HepG2 (cell line): ENCODE measurements around the gene CRYM. TPM values are rescaled to one million over a fixed set of nuclear protein-coding genes. Genes with fewer than 3 reads are reported as not detected.

Experiments used
- FOXM1 ChIP-seq: sonication (generic); formaldehyde crosslinking; IDR thresholded peaks from 2 replicates; pipeline ENCODE4 v1.5.0; 2020; ENCODE audit warnings: missing genetic modification reagents
- KDM4B ChIP-seq: sonication (generic); formaldehyde crosslinking; IDR thresholded peaks from 2 replicates; pipeline ENCODE4 v1.4.0; 2020; ENCODE audit warnings: missing genetic modification reagents
- LBX2 ChIP-seq: sonication (generic); formaldehyde crosslinking; IDR thresholded peaks from 2 replicates; pipeline ENCODE4 v1.5.0; 2020; ENCODE audit warnings: missing genetic modification reagents, mild to moderate bottlenecking, borderline replicate concordance
- MTF2 ChIP-seq: sonication (generic); formaldehyde crosslinking; IDR thresholded peaks from 2 replicates; pipeline ENCODE4 v1.5.0; 2020; ENCODE audit warnings: missing genetic modification reagents, borderline replicate concordance
- NAIF1 ChIP-seq: sonication (generic); formaldehyde crosslinking; IDR thresholded peaks from 2 replicates; pipeline ENCODE4 v1.5.0; 2020; ENCODE audit warnings: mild to moderate bottlenecking, missing genetic modification reagents, borderline replicate concordance
- NFE2L1 ChIP-seq: sonication (generic); formaldehyde crosslinking; IDR thresholded peaks from 2 replicates; pipeline ENCODE4 v1.4.0; 2020; ENCODE audit warnings: missing genetic modification reagents, mild to moderate bottlenecking, borderline replicate concordance
- NKX3-1 ChIP-seq: sonication (generic); formaldehyde crosslinking; IDR thresholded peaks from 2 replicates; pipeline ENCODE4 v1.5.0; 2020; ENCODE audit warnings: missing genetic modification reagents
- NRL ChIP-seq: sonication (generic); formaldehyde crosslinking; IDR thresholded peaks from 2 replicates; pipeline ENCODE4 v1.5.0; 2020; ENCODE audit warnings: missing genetic modification reagents, mild to moderate bottlenecking, moderate library complexity, borderline replicate concordance
- PAX8 ChIP-seq: sonication (generic); formaldehyde crosslinking; IDR thresholded peaks from 2 replicates; pipeline ENCODE4 v1.8.0; 2022; ENCODE audit warnings: mild to moderate bottlenecking, missing genetic modification reagents, borderline replicate concordance
- PLRG1 ChIP-seq: fragments of 450-650 bp; conservative IDR thresholded peaks from 2 replicates; pipeline ENCODE4 v1.6.1; 2016
- SNAI1 ChIP-seq: sonication (generic); formaldehyde crosslinking; IDR thresholded peaks from 2 replicates; pipeline ENCODE4 v1.5.0; 2020; ENCODE audit warnings: mild to moderate bottlenecking, missing genetic modification reagents, borderline replicate concordance
- STAG1 ChIP-seq: sonication (generic); formaldehyde crosslinking; IDR thresholded peaks from 2 replicates; pipeline ENCODE4 v1.4.0; 2020; ENCODE audit warnings: missing genetic modification reagents
- U2AF1 ChIP-seq: fragments of 200-400 bp; formaldehyde crosslinking; optimal IDR thresholded peaks from 2 replicates; pipeline ENCODE3; 2017; ENCODE audit warnings: mild to moderate bottlenecking, low read depth, low read length
- ZBTB26 ChIP-seq: IDR thresholded peaks from 2 replicates; pipeline ENCODE4 v1.6.1; 2016; ENCODE audit warnings: missing compliant biosample characterization, missing genetic modification reagents, borderline replicate concordance
- ZBTB44 ChIP-seq: sonication (generic); formaldehyde crosslinking; IDR thresholded peaks from 2 replicates; pipeline ENCODE4 v1.4.0; 2020; ENCODE audit warnings: missing genetic modification reagents
- ZNF337 ChIP-seq: sonication (generic); formaldehyde crosslinking; IDR thresholded peaks from 2 replicates; pipeline ENCODE4 v1.5.1; 2020; ENCODE audit warnings: missing genetic modification reagents, low read depth, mild to moderate bottlenecking, borderline replicate concordance
- ZNF558 ChIP-seq: sonication (generic); formaldehyde crosslinking; IDR thresholded peaks from 2 replicates; pipeline ENCODE4 v1.9.0; 2022; ENCODE audit warnings: mild to moderate bottlenecking, missing genetic modification reagents, borderline replicate concordance
- ZNF781 ChIP-seq: sonication (generic); formaldehyde crosslinking; IDR thresholded peaks from 2 replicates; pipeline ENCODE4 v1.5.1; 2020; ENCODE audit warnings: borderline replicate concordance, mild to moderate bottlenecking, missing genetic modification reagents; ENCODE audit errors: not compliant biosample characterization
- polyA plus RNA-seq, 8 experiments: library from polyadenylated mRNA; depleted of rRNA in 3 of 8; stranded (reverse) in 7 of 8; unstranded in 1 of 8; fragments of >200 nt; fragmentation: Illumina TruSeq in 4 of 8; extraction: Trizol in 4 of 8; gene quantifications; 2 replicates each; pipeline versions ENCODE4 v1.2.1 to v1.2.3, GENCODE V29; 2011 to 2016; ENCODE audit warnings: low read depth in 4 of 8, missing spikeins in 1 of 8, mixed read lengths in 1 of 8; ENCODE audit not compliant: insufficient read depth in 1 of 8
- total RNA-seq, 5 experiments: library from RNA; depleted of rRNA; stranded (reverse); fragments of >200 nt; fragmentation: Illumina TruSeq; extraction: Trizol; gene quantifications; 2 replicates each; pipeline ENCODE4 v1.2.3, GENCODE V29; 2016; ENCODE audit warnings: low read depth in 1 of 5
- TF ChIP-seq, protein P1 (sequence below): sonication (generic); formaldehyde crosslinking; IDR thresholded peaks from 2 replicates; pipeline ENCODE4 v1.5.1; 2020; ENCODE audit warnings: mild to moderate bottlenecking, missing genetic modification reagents, moderate library complexity
- TF ChIP-seq, protein P2 (sequence below): sonication (generic); formaldehyde crosslinking; IDR thresholded peaks from 2 replicates; pipeline ENCODE4 v1.4.0; 2020; ENCODE audit warnings: missing genetic modification reagents, low read depth, mild to moderate bottlenecking, borderline replicate concordance

Gene CRYM
- total and polyA plus RNA-seq, 2 of the 13 experiments (the other 11 are each of a cell fraction or from before 2014, with no cell fraction given), result 1.9 to 2.2 TPM

DNA sequence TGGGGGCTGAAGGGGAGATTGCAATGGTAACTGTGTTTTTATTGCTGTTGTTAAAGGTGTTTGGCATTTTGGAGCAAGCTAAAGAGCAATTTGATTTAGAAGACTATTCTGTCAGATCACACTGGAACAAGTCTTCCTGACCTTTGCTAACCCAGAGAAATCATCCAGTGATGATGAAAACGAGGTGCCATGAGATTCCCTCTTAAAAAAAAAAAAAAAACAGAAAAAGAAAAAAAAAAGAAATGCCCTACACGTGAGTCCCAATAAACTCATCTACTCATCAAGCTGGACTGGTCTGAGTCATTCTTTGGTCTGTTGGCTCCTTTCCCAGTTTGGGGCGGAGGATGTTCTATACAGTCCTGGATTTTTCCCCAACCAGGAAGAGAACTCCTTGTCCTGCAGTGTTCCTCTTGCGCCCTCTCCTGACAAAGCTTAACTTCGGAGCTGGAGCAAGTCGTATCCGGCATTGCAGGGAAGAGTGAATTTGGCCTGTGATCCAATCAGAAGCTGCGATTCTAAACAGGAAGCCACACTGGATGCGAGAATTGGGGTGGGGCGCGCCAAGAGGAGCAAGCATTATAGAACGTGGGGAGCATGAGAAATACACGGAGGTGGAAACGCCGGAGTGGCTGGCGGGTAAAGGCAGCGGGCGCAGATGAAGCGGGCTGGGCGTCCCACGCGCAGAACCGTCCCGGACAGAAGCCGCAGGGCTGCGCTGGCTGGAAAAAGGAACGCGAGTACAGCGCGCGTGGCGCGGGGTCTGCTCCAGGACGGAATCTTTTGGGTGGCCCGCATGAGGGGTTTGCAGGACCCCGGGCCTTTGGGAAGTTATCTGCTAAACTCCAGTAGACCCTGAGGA lies 22.4 kb upstream of the CRYM start (continued):
- TF ChIP-seq NRL (CRISPR knock-in tag) (no peak), ZNF337 (peak; percentile 93; the same call in 1 of the 2 replicates), SNAI1 (CRISPR knock-in tag) (peak; percentile 92; the same call in 1 of the 2 replicates), ZBTB44 (CRISPR knock-in tag) (peak; percentile 75), ZNF781 (CRISPR knock-in tag) (peak; percentile 85), PAX8 (CRISPR knock-in tag) (no peak), NAIF1 (CRISPR knock-in tag) (peak; percentile 18; the same call in 1 of the 2 replicates), KDM4B (peak; percentile 97; the same call in 1 of the 2 replicates), FOXM1 (CRISPR knock-in tag) (no peak), MTF2 (peak; percentile 82), ZBTB26 (CRISPR knock-in tag) (peak; percentile 79), ZNF558 (CRISPR knock-in tag) (0 out of 2 replicates have a peak, but pooled peaks have one; percentile 23), PLRG1 (no peak), NKX3-1 (CRISPR knock-in tag) (no peak; the same call in 1 of the 2 replicates), NFE2L1 (no peak; the same call in 1 of the 2 replicates), U2AF1 (peak; percentile 66), LBX2 (CRISPR knock-in tag) (no peak), STAG1 (CRISPR knock-in tag) (peak; percentile 100)
- TF ChIP-seq, protein P1, sequence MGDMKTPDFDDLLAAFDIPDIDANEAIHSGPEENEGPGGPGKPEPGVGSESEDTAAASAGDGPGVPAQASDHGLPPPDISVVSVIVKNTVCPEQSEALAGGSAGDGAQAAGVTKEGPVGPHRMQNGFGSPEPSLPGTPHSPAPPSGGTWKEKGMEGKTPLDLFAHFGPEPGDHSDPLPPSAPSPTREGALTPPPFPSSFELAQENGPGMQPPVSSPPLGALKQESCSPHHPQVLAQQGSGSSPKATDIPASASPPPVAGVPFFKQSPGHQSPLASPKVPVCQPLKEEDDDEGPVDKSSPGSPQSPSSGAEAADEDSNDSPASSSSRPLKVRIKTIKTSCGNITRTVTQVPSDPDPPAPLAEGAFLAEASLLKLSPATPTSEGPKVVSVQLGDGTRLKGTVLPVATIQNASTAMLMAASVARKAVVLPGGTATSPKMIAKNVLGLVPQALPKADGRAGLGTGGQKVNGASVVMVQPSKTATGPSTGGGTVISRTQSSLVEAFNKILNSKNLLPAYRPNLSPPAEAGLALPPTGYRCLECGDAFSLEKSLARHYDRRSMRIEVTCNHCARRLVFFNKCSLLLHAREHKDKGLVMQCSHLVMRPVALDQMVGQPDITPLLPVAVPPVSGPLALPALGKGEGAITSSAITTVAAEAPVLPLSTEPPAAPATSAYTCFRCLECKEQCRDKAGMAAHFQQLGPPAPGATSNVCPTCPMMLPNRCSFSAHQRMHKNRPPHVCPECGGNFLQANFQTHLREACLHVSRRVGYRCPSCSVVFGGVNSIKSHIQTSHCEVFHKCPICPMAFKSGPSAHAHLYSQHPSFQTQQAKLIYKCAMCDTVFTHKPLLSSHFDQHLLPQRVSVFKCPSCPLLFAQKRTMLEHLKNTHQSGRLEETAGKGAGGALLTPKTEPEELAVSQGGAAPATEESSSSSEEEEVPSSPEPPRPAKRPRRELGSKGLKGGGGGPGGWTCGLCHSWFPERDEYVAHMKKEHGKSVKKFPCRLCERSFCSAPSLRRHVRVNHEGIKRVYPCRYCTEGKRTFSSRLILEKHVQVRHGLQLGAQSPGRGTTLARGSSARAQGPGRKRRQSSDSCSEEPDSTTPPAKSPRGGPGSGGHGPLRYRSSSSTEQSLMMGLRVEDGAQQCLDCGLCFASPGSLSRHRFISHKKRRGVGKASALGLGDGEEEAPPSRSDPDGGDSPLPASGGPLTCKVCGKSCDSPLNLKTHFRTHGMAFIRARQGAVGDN (CRISPR knock-in tag), result no peak; the same call in 1 of the 2 replicates
- TF ChIP-seq, protein P2, sequence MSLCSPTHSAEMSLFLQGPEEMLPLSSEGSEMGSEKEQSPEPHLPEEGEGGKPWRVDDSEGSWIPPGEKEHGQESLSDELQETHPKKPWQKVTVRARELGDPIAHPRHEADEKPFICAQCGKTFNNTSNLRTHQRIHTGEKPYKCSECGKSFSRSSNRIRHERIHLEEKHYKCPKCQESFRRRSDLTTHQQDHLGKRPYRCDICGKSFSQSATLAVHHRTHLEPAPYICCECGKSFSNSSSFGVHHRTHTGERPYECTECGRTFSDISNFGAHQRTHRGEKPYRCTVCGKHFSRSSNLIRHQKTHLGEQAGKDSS (CRISPR knock-in tag), result peak; percentile 92; the same call in 1 of the 2 replicates
